ENCODE data around the gene SENP6. TPM values are rescaled to one million over a fixed set of nuclear protein-coding genes. Genes with fewer than 3 reads are reported as not detected.
"Not testable (repeated sequence)": the region's sequence is repeated elsewhere in the genome, so short reads cannot be mapped to it uniquely, and the experiment has no call there.

Gene SENP6
- total RNA-seq, 1 donor from 2014 or later: 82.1 TPM

- peaks cover 9% of the 10 kb centered on the region for H3K4me1 Mint-ChIP-seq (ENCODE audit: low read depth)
- H3K27ac Mint-ChIP-seq (ENCODE audit: unreplicated experiment): no peak overlapping the region
- peaks cover 12% of the 10 kb centered on the region for H3K27me3 Mint-ChIP-seq (ENCODE audit: low read depth)
- DNase-seq (ENCODE audit: low spot score): no peak
- peaks cover 13% of the 10 kb centered on the region for H3K36me3 Mint-ChIP-seq (ENCODE audit: low read depth)
- TF ChIP-seq CTCF (IDR thresholded peaks at IDR 0.05): no peak
- no peak overlapping the region for H3K4me3 Mint-ChIP-seq (ENCODE audit: unreplicated experiment)
- H3K9me3 Mint-ChIP-seq (ENCODE audit: low read depth): peaks cover 26% of the 10 kb centered on the region
Observed at GRCh38 chr6:75568100-75568499, 33.6 kb upstream of the SENP6 start.

GRCh38 chr6:75568965-75569364 lies 32.7 kb upstream of the SENP6 start:
- H3K9me3 Mint-ChIP-seq (ENCODE audit: low read depth): peaks cover 26% of the 10 kb centered on the region
- no peak overlapping the region for H3K27ac Mint-ChIP-seq (ENCODE audit: unreplicated experiment)
- peaks cover 9% of the 10 kb centered on the region for H3K27me3 Mint-ChIP-seq (ENCODE audit: low read depth)
- H3K4me3 Mint-ChIP-seq (ENCODE audit: unreplicated experiment): no peak overlapping the region
- TF ChIP-seq CTCF (IDR thresholded peaks at IDR 0.05): no peak
- H3K4me1 Mint-ChIP-seq (ENCODE audit: low read depth): peaks cover 9% of the 10 kb centered on the region
- no peak for DNase-seq (ENCODE audit: low spot score)
- H3K36me3 Mint-ChIP-seq (ENCODE audit: low read depth): peaks cover 13% of the 10 kb centered on the region

GRCh38 chr6:75570671-75571070 lies 31.0 kb upstream of the SENP6 start:
- not testable (repeated sequence) for DNase-seq (ENCODE audit: low spot score); H3K4me1 Mint-ChIP-seq (ENCODE audit: low read depth); H3K4me3 Mint-ChIP-seq (ENCODE audit: unreplicated experiment); H3K27me3 Mint-ChIP-seq (ENCODE audit: low read depth)
- Mint-ChIP-seq H3K9me3 (ENCODE audit: low read depth) (peaks cover 21% of the 10 kb centered on the region), H3K36me3 (ENCODE audit: low read depth) (peaks cover 11% of the 10 kb centered on the region), H3K27ac (ENCODE audit: unreplicated experiment) (peak overlapping the region; percentile 10)

- H3K36me3 Mint-ChIP-seq (ENCODE audit: low read depth): peaks cover 11% of the 10 kb centered on the region
- H3K27ac Mint-ChIP-seq (ENCODE audit: unreplicated experiment): no peak overlapping the region
- H3K4me3 Mint-ChIP-seq (ENCODE audit: unreplicated experiment): no peak overlapping the region
- TF ChIP-seq CTCF (IDR thresholded peaks at IDR 0.05): no peak
- H3K9me3 Mint-ChIP-seq (ENCODE audit: low read depth): peaks cover 18% of the 10 kb centered on the region
- peaks cover 9% of the 10 kb centered on the region for H3K4me1 Mint-ChIP-seq (ENCODE audit: low read depth)
- DNase-seq (ENCODE audit: low spot score): no peak
- H3K27me3 Mint-ChIP-seq (ENCODE audit: low read depth): peaks cover 2% of the 10 kb centered on the region
Observed at GRCh38 chr6:75572072-75572471, 29.6 kb upstream of the SENP6 start.

GRCh38 chr6:75579951-75580350 lies 21.7 kb upstream of the SENP6 start:
- Mint-ChIP-seq H3K4me1 (ENCODE audit: low read depth) (no peaks in the 10 kb centered on the region), H3K27me3 (ENCODE audit: low read depth) (no peaks in the 10 kb centered on the region), H3K9me3 (ENCODE audit: low read depth) (peaks cover 9% of the 10 kb centered on the region), H3K27ac (ENCODE audit: unreplicated experiment) (no peak overlapping the region), H3K4me3 (ENCODE audit: unreplicated experiment) (no peak overlapping the region), H3K36me3 (ENCODE audit: low read depth) (peaks cover 5% of the 10 kb centered on the region)
- no peak for TF ChIP-seq CTCF (IDR thresholded peaks at IDR 0.05)
- no peak for DNase-seq (ENCODE audit: low spot score)

GRCh38 chr6:75581231-75581630 lies 20.4 kb upstream of the SENP6 start:
- Mint-ChIP-seq H3K27me3 (ENCODE audit: low read depth) (no peaks in the 10 kb centered on the region), H3K9me3 (ENCODE audit: low read depth) (peaks cover 12% of the 10 kb centered on the region), H3K4me3 (ENCODE audit: unreplicated experiment) (no peak overlapping the region), H3K27ac (ENCODE audit: unreplicated experiment) (no peak overlapping the region), H3K4me1 (ENCODE audit: low read depth) (no peaks in the 10 kb centered on the region), H3K36me3 (ENCODE audit: low read depth) (peaks cover 5% of the 10 kb centered on the region)
- no peak for DNase-seq (ENCODE audit: low spot score)
- no peak for TF ChIP-seq CTCF (IDR thresholded peaks at IDR 0.05)

- not testable (repeated sequence) for H3K36me3 Mint-ChIP-seq (ENCODE audit: low read depth); H3K27me3 Mint-ChIP-seq (ENCODE audit: low read depth); H3K27ac Mint-ChIP-seq (ENCODE audit: unreplicated experiment); H3K4me3 Mint-ChIP-seq (ENCODE audit: unreplicated experiment); H3K4me1 Mint-ChIP-seq (ENCODE audit: low read depth); DNase-seq (ENCODE audit: low spot score)
- peaks cover 12% of the 10 kb centered on the region for H3K9me3 Mint-ChIP-seq (ENCODE audit: low read depth)
Observed at GRCh38 chr6:75584552-75584951, 17.1 kb upstream of the SENP6 start.
